ENCODE data around the gene FAAP100.

The FAAP100 gene

DNA sequence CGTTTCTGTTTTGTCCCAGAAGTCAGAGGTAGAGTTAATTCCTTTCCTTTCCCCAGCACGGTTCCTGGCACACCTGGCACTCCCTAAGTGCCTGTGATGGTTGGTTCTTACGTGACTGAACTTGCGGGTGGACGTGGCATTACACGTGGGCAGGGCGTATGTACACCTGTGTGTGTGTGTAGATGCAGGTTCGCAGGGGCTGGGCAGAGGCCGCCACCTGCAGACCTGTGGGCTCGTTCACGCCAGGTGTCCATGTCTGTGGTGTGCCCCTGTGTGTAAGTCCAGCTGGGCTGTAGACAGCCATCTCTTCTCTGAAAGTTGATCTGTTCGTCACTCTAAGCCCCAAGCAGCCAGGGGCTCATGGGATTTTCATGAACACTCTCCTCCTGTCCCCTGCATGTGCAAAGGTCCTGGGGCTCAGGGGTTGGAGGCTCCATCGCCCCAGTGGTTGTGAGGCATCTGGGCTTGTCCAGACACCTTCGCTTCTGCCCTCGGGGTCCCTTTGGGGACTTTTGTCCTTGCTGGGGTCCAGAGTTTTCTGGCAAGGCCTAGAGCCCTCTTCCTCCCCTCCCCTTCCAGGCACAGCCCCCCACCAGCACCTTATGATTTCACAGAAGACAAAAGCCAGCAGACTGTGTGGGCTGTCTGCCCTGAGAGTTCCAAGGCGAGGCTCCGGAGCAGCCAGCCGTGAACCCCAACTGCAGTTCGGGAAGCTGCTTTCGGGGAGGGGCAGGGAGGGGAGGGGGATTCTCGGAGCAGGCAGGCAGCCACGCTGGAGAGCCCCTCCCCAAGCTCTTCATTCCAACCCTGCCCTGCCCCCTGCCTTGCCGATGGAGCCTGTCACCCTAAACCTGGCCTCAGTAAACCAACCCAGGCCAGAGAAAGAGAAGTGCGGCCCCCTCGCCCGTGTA, 29.4 kb downstream of the FAAP100 start:
- DNase-seq, result no peak

DNA sequence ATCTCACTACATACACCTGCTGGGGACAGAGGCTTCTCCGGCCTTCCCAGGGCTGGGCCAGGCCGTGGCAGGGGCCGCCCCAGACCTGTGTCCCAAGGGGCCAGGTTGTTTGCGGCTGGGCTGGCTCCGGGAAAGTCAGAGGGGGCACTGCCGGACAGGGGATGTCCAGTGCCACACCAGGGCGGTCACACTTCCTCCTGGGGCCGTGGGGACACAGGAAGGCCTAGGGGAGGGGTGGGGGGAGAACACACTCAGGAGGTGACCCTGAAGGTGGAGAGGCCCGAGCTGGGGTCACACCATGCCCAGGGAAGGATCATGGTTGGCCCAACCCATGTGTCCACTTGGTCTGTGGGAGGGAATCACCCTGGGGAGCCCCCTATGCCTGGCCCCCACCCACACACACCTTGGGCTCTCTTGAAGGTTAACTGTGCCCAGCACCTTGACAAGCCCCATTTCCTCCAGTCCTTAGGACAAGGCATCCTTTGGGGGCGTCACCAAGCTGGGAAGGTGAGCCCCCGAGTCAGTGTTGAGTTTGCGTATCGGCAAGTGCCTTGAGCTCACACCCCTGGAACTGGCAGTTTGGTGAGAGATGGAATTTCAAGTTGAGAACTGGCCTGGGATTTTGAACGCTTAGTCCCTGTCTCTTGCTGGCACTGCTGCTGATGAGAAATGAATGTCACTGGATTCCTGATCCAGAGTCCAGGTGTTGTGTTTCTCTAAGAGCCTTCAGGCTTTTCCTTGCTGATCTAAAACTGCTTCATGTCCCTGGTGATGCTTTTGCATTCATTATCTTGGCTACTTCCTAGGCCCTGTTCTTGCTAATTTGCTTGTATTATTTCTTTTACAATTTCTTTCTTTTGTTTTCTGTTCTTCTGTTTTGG, 31.9 kb downstream of the FAAP100 start:
- no peak for DNase-seq

DNA sequence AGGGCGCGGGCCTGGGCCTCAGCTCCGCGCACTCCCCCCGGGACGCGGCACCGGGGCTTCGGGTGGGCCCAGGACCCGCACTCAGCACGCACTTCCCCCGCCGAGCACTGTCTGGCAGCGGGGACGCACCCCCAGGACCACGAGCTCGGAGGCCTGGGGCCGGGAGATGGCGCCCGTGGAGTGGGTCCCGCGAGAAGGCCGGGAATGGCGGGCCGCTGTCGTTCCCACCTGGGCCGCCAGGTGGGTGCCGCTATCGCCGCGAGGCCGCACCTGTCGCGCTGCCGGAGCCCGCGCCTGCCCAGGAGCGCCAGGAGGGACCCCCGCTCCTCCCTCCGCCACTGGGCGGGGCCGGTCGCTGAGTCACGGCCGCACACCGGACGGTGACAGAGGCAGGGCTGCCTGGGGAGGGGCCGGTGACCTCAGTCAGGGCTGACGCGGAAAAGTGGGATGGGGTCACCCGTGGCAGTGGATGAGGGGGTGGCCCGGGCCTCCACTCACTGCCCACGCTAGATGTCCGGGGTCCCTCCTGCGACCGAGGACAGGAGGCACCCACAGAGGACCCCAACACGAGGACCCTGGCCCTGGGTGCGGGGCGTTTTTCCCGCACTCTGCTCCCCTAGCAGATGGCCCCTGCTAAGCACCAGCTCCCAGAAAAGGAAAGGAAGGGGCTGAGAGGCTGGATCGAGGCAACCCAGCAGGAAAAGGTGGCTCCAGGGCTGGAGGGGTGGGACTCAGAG, 32.7 kb downstream of the FAAP100 start:
- DNase-seq, result no peak

DNA sequence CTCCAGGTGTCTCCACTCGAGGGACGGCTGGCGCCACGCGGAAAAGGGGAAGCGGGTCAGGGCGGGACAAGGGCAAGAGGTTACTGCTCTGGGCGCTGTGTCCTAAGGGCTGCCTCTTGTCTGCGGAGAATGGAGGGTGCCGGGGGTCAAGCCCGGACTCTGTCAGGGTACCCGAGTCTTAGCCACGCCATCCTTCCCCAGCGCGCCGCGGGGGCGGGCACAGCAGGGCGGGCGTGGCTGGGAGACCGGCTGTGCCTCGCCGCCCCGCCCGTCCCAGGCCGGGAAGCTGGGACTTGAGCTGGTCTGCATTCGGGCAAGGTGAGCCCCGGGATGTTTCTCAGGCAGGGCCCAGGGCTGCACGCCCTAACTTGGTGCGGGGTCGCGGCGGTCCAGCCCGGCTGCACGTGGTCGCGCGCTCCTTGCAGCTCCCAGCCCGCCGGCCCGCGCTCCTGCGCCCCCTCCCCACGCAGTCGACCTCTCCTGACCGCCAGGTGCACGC, 33.3 kb downstream of the FAAP100 start:
- no peak for DNase-seq

DNA sequence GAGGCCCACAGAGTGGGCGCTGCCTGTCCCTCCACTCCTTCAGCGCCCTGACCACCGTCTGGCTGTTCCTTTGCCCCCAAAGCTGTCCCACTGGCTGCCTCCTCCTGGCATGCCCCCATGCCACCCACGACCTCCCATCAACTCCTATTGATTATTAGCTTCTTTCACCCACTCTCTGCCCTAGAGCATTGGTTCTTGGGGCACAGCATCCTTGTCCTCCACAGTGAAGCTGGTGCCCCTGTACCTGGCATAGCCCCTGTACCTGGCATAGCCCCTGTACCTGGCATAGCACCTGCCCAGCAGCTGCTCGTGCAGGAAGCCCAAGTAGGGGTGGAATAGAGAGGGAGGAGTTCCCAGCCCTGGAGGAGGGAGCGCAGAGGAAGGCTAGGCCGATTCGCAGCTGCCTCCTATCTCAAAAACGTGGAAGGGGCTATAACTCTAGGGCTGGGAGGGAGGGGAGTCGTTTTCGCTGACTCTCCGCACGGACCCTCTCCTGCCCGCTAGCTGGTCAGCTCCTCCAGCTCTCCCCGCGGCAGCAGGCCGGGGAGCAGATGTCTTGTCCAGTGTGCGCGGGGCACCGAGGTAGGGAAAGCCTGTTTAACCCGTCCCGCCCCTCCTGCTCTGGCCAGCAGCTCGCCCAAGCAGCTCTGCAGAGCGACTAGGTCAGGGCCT, 33.9 kb downstream of the FAAP100 start:
- DNase-seq, result no peak

DNA sequence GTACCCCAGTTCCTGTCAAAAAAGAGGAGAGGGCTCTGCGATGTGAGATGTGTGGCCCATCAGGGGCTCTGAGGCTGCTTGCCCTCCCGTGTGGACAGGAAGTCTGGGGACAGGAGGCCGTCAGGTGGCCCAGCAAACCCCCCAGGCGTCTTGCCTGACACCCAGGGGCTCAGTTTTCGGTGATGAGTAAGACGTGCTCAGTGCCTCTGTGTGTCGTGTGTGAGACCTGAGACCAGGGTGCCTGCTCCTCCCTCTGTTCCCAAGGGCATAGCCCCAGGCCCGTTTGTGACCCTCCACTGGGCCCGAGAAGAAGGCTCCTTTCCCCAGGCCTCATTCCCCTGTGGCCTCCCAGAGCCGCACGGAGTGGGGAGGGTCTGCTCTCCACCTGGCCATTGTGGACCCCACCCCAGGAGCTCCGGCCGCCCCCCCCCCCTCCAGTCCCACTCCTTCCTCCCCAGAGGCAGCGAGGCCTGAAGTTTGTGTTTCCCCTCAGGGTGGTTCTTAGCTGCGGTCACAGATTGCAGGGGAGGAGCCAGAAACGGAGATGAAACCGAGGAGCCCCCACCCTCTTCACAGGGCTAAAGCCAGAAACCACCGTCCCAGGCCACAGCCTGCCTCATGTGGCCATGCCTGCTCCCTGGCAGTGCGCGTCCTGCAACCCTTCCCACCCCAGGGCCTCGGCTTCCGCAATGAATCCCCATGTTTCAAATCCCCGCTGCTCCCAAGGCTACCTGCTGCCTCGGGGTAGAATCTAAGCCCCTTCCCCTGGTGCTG, 34.6 kb downstream of the FAAP100 start:
- DNase-seq, result no peak

DNA sequence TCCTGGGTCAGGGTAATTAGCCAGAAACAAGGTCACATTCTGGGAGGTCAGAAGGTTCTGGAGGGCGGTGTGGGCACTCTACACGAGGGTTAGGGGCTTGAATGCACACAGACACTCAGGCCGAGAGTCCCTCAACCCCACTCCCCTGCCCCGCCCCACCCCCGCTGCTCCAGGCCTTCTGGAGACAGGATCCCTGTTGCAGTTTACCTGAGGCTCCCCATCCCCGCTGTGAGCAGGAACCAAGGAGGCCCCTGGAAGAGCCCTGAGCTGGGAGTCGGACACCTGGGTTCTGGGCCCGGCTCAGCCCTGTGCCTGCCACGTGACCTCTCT, 35.2 kb downstream of the FAAP100 start:
- no peak for DNase-seq

DNA sequence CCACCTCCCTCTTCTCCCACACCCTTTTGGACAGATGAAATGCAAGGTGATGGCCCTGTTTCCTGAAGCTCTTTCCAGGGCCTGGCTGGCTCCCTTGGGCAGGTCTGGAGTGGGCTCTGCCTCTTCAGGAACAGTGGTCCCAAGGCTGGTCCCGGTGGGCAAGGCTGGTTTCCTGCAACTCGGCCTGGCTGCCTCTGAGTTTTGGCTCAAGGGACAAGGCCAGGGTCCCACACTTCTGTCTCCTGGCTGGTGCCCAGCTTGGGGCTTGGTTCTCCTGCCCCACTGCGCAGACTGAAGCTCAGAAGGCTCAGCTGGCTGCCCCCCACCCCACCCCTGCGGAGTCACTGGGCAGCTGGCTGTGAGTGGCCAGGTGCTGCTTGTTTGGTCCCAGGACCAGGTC, 35.7 kb downstream of the FAAP100 start:
- DNase-seq, result no peak

DNA sequence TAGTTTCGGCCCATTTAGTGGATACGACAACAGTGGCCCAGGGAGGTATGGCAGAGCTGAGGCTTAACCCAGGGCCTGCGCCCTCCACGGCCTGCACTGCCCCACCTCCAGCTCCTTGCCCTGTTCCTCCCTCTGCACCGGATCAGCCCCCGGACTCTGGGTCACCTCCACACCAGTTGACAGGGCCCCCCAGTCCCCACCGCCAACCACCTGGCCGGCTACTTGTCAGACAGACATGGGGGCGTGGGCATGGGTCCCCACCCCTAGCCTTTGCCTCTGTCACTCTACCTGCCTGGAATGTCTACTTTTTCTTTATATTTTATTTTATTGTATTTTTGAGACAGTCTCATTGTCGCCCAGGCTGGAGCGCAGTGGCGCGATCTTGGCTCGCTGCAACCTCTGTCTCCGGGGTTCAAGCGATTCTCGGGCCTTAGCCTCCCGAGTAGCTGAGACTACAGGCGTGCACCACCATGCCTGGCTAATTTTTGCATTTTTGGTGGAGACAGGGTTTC, 36.6 kb downstream of the FAAP100 start:
- DNase-seq, result no peak

DNA sequence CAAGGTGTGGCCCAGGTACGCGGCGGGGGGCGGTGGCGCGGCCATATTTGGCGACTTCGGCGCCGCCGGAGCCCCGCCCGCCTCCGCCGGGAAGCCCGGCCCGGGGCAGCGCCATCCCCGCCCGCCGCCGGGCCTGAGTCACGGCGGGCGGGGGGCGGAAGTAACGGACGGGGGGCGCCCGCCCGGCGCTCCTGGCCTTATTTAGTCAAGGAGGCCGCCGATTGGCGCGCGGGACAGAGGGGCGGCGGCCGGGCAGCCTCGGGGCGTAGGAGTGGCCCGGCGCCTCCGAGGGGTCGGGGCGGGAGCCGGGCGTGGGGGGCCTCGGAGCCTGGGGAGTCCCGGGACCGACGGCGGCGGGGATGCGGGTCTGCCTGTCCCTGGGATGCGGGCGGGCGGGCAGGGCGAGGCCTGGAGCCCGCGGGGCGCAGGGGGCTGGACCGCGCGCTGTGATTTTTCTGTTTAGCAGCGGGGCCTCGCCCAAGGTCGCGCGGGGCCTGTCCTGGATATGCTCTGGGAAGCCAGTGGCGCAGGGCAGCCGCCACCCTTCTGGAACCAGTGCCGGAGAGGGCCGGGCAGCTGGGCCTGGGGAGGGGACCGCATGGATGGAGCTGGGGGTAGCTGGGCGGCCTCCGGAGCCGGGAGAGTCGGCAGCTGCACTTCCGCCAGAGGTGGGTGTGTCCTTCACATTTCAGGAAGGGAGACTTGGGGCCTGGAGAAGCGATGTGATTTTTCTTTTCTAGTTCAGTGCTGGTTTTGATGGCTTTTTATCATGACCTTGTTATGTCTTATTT, 37.2 kb downstream of the FAAP100 start:
- peak; percentile 34 for DNase-seq

DNA sequence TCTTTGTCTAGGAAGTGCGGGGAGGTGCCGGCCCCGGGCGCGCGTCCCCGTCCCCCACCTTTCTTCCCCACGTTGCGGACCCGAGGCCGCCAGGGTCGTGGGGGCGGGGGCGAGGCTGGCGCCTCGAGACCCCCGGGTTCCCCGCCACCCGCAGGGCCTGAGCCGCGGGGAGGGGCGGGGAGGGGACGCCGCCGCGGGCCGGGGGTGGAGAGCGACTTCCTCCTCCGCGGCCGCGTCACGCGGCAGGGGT, 37.7 kb downstream of the FAAP100 start:
- no peak for DNase-seq

DNA sequence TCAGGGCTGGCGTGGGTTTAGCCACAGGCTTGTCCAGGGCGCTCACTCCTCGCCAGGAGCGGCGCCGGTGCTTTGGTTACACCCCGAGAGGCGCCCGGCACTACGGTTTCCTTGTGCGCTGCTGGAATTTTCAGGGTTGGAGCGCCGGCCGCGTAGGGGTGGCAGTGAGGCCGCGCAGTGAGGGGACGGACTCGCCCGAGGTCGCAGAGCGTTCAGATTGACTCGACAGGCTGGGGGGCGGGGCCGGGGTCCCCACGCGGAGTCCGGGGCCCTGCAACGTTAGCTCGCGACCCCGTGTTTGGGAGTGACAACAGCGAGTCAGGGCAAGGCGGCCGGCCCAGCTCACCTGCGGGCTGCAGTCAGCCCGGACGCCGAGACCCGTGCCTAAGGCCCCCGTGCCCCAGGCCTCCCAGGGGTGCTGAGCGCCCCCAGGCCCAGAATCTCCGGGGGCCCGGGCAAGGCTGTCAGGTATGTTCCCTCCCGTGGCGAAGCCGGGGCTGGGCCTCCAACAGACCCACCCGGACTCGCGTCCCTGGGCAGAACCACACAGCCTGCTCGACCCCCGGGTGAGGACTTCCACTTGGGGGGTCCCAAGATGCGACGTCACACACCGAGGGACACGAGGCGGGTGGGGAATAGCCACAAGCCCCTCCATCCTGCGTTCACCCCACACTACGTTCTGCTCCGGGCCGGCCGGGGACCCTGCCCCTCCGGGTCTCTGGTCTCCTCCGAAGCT, 38.2 kb downstream of the FAAP100 start:
- peak; percentile 73 for DNase-seq

DNA sequence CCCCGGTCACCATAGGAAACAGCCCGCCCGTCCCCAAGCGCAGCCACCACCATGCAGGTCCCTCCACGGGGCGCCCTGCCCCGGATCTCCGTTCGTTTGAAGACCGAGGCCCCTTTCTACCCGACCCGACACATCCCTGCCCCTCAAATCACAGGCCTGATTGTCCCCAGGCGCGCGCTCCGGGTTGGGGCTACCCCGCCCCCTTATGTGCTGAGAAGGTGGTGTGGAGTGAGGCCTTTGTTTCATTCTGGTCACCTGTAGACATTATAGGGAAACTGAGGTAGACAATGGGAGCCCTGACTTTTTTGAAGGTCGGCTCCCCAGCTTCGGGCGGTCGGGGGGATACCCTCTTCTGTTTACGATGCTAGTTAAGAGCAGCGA, 38.8 kb downstream of the FAAP100 start:
- peak; percentile 73 for DNase-seq

DNA sequence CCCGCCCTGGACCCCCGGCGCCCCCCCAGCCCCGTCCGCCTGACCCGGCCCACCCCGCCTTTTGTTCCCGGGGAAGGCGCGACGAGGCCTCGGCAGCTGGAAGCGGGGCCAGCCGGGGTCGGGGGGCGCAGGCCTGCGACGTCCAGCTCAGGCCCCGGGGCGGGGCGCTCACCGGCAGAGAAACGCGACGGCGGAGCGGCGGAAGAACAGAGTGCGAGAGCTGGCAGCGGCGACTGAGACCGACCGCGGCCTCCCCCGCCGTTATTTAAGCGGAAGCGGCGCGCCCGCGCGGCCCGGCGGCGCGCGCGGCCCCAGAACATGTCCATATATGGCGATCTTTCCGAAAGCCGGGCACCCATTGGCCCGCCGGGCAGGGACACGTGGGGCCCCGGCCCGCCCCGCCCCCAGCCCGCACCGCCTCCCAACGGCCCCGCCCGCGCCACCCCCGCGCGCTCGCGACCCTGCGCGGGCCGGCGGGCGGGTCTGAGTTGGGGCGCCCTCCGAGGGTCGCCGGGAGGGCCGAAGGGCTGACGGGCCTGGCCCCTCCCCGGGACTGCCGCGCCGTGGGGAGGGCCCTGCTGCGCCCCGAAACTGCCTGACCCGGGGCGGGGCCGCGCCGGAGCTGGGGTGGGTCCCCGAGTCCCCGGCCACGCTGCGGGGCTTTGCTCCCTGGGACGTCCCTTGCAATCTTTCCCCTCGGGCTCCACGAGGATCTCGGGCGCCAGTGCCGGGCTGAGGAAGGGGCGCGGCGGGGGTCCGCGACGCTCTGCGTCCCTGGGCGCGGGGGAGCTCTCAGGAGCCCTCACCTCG, 39.4 kb downstream of the FAAP100 start, which contains the start of gene ACTG1:
TSS of gene ACTG1 (minus strand) at position 238 of the 810 bp plus-strand sequence. CDS start 445 bp downstream, outside the sequence.
- peak; percentile 90 for DNase-seq

DNA sequence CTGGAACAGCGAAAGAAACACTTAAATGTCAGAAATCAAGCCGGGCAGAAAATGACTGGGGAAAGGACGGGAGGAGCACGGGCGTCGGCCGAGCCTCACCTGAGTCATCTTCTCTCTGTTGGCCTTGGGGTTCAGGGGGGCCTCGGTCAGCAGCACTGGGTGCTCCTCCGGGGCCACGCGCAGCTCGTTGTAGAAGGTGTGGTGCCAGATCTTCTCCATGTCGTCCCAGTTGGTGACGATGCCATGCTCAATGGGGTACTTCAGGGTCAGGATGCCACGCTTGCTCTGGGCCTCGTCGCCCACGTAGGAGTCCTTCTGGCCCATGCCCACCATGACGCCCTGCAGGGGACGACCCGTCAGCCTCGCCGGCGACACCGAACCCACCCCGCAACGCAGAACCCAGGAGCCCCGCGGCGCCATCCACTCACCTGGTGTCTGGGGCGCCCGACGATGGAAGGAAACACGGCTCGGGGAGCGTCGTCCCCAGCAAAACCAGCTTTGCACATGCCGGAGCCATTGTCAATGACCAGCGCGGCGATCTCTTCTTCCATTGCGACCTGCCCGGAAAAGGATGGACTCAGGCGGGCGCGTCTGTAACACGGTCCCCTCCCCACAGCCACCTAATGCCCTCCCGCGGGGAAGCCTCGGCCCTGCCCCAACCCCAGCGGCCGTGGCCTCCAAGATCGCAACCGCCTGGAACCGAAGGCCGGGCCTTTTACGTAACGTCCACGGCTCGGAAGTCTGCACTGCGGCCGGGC, 40.2 kb downstream of the FAAP100 start:
- DNase-seq, result no peak

DNA sequence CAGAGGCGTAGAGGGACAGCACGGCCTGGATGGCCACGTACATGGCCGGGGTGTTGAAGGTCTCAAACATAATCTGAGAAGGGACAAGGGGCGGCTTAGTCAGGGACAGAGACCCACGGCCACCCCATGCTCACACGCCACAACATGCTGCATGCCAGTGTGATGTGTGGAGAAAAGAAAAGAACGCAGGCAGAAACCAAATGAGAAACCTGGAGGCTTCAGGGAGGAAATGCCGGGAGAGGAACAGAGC, 40.7 kb downstream of the FAAP100 start:
- no peak for DNase-seq

DNA sequence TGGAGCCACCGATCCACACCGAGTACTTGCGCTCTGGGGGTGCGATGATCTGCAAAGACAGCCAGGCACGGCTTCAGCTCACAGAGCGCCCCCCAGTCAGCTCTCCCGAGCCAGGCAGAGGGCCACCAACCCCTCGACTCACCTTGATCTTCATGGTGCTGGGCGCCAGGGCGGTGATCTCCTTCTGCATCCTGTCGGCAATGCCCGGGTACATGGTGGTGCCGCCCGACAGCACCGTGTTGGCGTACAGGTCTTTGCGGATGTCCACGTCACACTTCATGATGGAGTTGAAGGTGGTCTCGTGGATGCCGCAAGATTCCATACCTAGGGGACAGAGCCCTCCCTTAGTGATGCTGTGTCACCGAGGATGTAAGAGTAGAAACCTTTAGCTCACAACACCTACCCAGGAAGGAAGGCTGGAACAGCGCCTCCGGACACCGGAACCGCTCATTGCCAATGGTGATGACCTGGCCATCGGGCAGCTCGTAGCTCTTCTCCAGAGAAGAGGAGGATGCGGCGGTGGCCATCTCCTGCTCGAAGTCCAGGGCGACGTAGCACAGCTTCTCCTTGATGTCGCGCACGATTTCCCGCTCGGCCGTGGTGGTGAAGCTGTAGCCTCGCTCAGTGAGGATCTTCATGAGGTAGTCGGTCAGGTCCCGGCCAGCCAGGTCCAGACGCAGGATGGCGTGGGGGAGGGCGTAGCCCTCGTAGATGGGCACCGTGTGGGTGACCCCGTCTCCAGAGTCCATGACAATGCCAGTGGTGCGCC, 41.2 kb downstream of the FAAP100 start:
- no peak for DNase-seq

All from NCI-H1092 treated with DMSO at 0.1 percent for 48 hours (cell line).